PC-3 (cell line): Measurements from ENCODE around the gene SLC23A2.
"Not testable (repeated sequence)": the region's sequence is repeated elsewhere in the genome, so short reads cannot be mapped to it uniquely, and the experiment has no call there.

Source experiments
- EZH2 ChIP-seq: fragments of 300-600 bp; sonication (generic); IDR thresholded peaks from one replicate; pipeline ENCODE4 v1.6.1; 2017; ENCODE audit warnings: antibody characterized with exemption, mild to moderate bottlenecking, low read length; ENCODE audit not compliant: unreplicated experiment
- EZH2phosphoT487 ChIP-seq: fragments of 300-600 bp; sonication (generic); IDR thresholded peaks from 2 replicates; pipeline ENCODE4 v1.6.1; 2018; ENCODE audit warnings: mild to moderate bottlenecking, antibody characterized with exemption, low read length, borderline replicate concordance
- TF ChIP-seq, protein P1 (sequence below): fragments of 300-600 bp; sonication (generic); conservative IDR thresholded peaks from 2 replicates; pipeline ENCODE4 v1.5.1; 2017; ENCODE audit warnings: antibody characterized with exemption, low read depth, mild to moderate bottlenecking, low read length

DNA sequence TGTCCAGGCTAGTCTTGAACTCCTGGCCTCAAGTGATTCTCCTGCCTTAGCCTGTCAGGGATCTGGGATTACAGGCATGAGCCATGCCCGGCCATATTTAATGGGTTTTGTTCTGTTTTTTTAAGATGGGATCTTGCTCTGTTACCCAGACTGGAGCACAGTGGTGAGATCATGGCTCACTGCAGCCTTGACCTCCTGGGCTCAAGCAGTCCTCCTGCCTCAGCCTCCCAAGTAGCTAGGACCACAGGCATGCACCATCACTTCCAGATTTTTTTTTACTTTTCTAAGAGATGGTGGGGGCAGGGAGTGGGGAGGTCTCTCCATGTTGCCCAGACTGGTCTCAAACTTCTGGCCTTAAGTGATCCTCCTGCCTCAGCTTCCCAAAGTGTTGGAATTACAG, 34.2 kb upstream of the SLC23A2 start:
- TF ChIP-seq, protein P1, sequence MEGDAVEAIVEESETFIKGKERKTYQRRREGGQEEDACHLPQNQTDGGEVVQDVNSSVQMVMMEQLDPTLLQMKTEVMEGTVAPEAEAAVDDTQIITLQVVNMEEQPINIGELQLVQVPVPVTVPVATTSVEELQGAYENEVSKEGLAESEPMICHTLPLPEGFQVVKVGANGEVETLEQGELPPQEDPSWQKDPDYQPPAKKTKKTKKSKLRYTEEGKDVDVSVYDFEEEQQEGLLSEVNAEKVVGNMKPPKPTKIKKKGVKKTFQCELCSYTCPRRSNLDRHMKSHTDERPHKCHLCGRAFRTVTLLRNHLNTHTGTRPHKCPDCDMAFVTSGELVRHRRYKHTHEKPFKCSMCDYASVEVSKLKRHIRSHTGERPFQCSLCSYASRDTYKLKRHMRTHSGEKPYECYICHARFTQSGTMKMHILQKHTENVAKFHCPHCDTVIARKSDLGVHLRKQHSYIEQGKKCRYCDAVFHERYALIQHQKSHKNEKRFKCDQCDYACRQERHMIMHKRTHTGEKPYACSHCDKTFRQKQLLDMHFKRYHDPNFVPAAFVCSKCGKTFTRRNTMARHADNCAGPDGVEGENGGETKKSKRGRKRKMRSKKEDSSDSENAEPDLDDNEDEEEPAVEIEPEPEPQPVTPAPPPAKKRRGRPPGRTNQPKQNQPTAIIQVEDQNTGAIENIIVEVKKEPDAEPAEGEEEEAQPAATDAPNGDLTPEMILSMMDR = not testable (repeated sequence)
- not testable (repeated sequence) for TF ChIP-seq EZH2, EZH2phosphoT487
